GM12891 (cell line): ENCODE data around the gene BTF3.
"Not testable (repeated sequence)": the region's sequence is repeated elsewhere in the genome, so short reads cannot be mapped to it uniquely, and the experiment has no call there.

Source experiments
- DNase-seq: peaks from one replicate; pipeline ENCODE4 v3.0.0; 2011; ENCODE audit warnings: low spot score; ENCODE audit not compliant: insufficient read length
- FAIRE-seq: peaks from 2 replicates; lab custom pipeline; 2011; peaks lifted over from hg19 to GRCh38; lab: Jason Lieb, UNC
- PAX5 ChIP-seq: IDR thresholded peaks from 2 replicates; pipeline ENCODE4 v1.6.1; 2011; ENCODE audit warnings: low read length, moderate library complexity, mild to moderate bottlenecking; ENCODE audit not compliant: insufficient read depth, severe bottlenecking
- POLR2A ChIP-seq: IDR thresholded peaks from 2 replicates; pipeline ENCODE4 v1.6.1; 2011; ENCODE audit warnings: low read depth, low read length, control low read depth
- POLR2AphosphoS5 ChIP-seq: IDR thresholded peaks from 2 replicates; pipeline ENCODE4 v1.6.1; 2011; ENCODE audit warnings: low read depth, low read length, control low read depth
- POU2F2 ChIP-seq: IDR thresholded peaks from 2 replicates; pipeline ENCODE4 v1.6.1; 2011; ENCODE audit warnings: low read depth, mild to moderate bottlenecking, control low read depth, low read length, moderate library complexity
- SPI1 ChIP-seq: IDR thresholded peaks from 2 replicates; pipeline ENCODE4 v1.6.1; 2011; ENCODE audit warnings: low read depth, low read length, control low read depth
- TAF1 ChIP-seq: IDR thresholded peaks from 2 replicates; pipeline ENCODE4 v1.6.1; 2011; ENCODE audit warnings: low read depth, low read length, control low read depth

The BTF3 gene

GRCh38 chr5:73459366-73459765 lies 38.9 kb upstream of the BTF3 start:
- DNase-seq (no peak), FAIRE-seq (no peak)
- TF ChIP-seq SPI1 (no peak), PAX5 (no peak), POLR2A (no peak), POU2F2 (no peak), POLR2AphosphoS5 (no peak), TAF1 (no peak)

- FAIRE-seq (no peak), DNase-seq (no peak)
- no peak for TF ChIP-seq POLR2A
- no peak for TF ChIP-seq SPI1
- no peak for TF ChIP-seq POLR2AphosphoS5
- no peak for TF ChIP-seq POU2F2
Observed at GRCh38 chr5:73460133-73460532, 38.1 kb upstream of the BTF3 start.

GRCh38 chr5:73464016-73464745 lies 34.1 kb upstream of the BTF3 start:
- DNase-seq (no peak), FAIRE-seq (peak; percentile 26)
- no peak for TF ChIP-seq POLR2A
- TF ChIP-seq POLR2AphosphoS5 = no peak
- TF ChIP-seq TAF1 = no peak
- TF ChIP-seq PAX5 = no peak
- TF ChIP-seq POU2F2 = no peak
- no peak for TF ChIP-seq SPI1

GRCh38 chr5:73468638-73469037 lies 29.6 kb upstream of the BTF3 start:
- not testable (repeated sequence) for DNase-seq, FAIRE-seq

- TF ChIP-seq POLR2A (no peak), PAX5 (no peak)
- FAIRE-seq (no peak), DNase-seq (no peak)
Observed at GRCh38 chr5:73469878-73470277, 28.4 kb upstream of the BTF3 start.

GRCh38 chr5:73471654-73472053 lies 26.6 kb upstream of the BTF3 start:
- FAIRE-seq (no peak), DNase-seq (no peak)
- TF ChIP-seq PAX5 (no peak), POLR2A (no peak), POLR2AphosphoS5 (no peak), SPI1 (no peak), POU2F2 (no peak), TAF1 (no peak)

GRCh38 chr5:73472116-73472515 lies 26.1 kb upstream of the BTF3 start:
- TF ChIP-seq PAX5 (no peak), POLR2AphosphoS5 (no peak)
- no peak for FAIRE-seq
- DNase-seq = no peak

GRCh38 chr5:73480500-73480899 lies 17.7 kb upstream of the BTF3 start:
- FAIRE-seq = no peak
- TF ChIP-seq POLR2AphosphoS5 (no peak), POU2F2 (no peak), SPI1 (no peak), PAX5 (no peak), POLR2A (no peak)
- no peak for DNase-seq

GRCh38 chr5:73482383-73483136 lies 15.7 kb upstream of the BTF3 start:
- DNase-seq (no peak), FAIRE-seq (no peak)
- TF ChIP-seq POLR2A (no peak), PAX5 (no peak), TAF1 (no peak), SPI1 (no peak), POLR2AphosphoS5 (no peak), POU2F2 (no peak)

GRCh38 chr5:73483676-73484075 lies 14.6 kb upstream of the BTF3 start:
- FAIRE-seq = no peak
- TF ChIP-seq POLR2A (no peak), PAX5 (no peak), POU2F2 (no peak), TAF1 (no peak), POLR2AphosphoS5 (no peak), SPI1 (no peak)
- DNase-seq = no peak

- DNase-seq (no peak), FAIRE-seq (no peak)
- TF ChIP-seq SPI1 = no peak
- no peak for TF ChIP-seq PAX5
- no peak for TF ChIP-seq POLR2AphosphoS5
- no peak for TF ChIP-seq TAF1
- TF ChIP-seq POU2F2 = no peak
- TF ChIP-seq POLR2A = no peak
Observed at GRCh38 chr5:73484511-73484910, 13.7 kb upstream of the BTF3 start.
